SJSA1 (cell line): ENCODE measurements around the gene KEL. TPM values are rescaled to one million over a fixed set of nuclear protein-coding genes. Genes with fewer than 3 reads are reported as not detected.

Experiments used
- DNase-seq, 2 experiments: peaks; one replicate each; pipeline ENCODE4 v3.0.0-alpha.2; 2015 to 2020; ENCODE audit warnings: low spot score in 2 of 2, low read depth in 1 of 2
- H3K27ac ChIP-seq: fragments of 250-450 bp; sonication (Bioruptor Pico); 2 replicates; pipeline ENCODE4 v1.5.1; 2020; ENCODE audit warnings: mild to moderate bottlenecking, moderate library complexity
- H3K27me3 ChIP-seq: fragments of 250-450 bp; sonication (Bioruptor Pico); replicated peaks from 2 replicates; pipeline ENCODE4 v1.5.1; 2020; ENCODE audit warnings: mild to moderate bottlenecking, moderate library complexity
- H3K36me3 ChIP-seq: fragments of 250-450 bp; sonication (Bioruptor Pico); 2 replicates; pipeline ENCODE4 v1.5.1; 2020; ENCODE audit warnings: mild to moderate bottlenecking
- H3K4me1 ChIP-seq: fragments of 250-450 bp; sonication (Bioruptor Pico); replicated peaks from 2 replicates; pipeline ENCODE4 v1.6.1; 2021; ENCODE audit warnings: mild to moderate bottlenecking
- H3K4me3 ChIP-seq: fragments of 250-450 bp; sonication (Bioruptor Pico); 2 replicates; pipeline ENCODE4 v1.5.1; 2020; ENCODE audit warnings: mild to moderate bottlenecking
- H3K9me3 ChIP-seq: fragments of 250-450 bp; sonication (Bioruptor Pico); replicated peaks from 2 replicates; pipeline ENCODE4 v1.5.1; 2020; ENCODE audit warnings: mild to moderate bottlenecking
- total RNA-seq: library from RNA; depleted of rRNA; stranded (reverse); fragments of >200 nt; shearing (Covaris generic); gene quantifications from 2 replicates; pipeline ENCODE4 v1.2.3, GENCODE V29; 2014

Gene KEL
- total RNA-seq, 1 experiment from 2014 or later: 5.1 TPM

- Histone ChIP-seq H3K36me3 (no peaks in the 10 kb centered on the region), H3K27ac (no peak overlapping the region), H3K27me3 (no peaks in the 10 kb centered on the region), H3K4me1 (0 out of 2 replicates have a peak, but pooled peaks cover 3% of the 10 kb centered on the region), H3K9me3 (no peaks in the 10 kb centered on the region), H3K4me3 (no peak overlapping the region)
- DNase-seq: no peak
These were observed 7.4 kb downstream of the KEL start for GRCh38 chr7:142954680-142955268.

- Histone ChIP-seq H3K4me3 (no peak overlapping the region), H3K9me3 (no peaks in the 10 kb centered on the region), H3K27me3 (no peaks in the 10 kb centered on the region), H3K27ac (no peak overlapping the region), H3K4me1 (no peaks in the 10 kb centered on the region), H3K36me3 (no peaks in the 10 kb centered on the region)
- no peak for DNase-seq
These were observed 11.9 kb downstream of the KEL start for GRCh38 chr7:142950235-142950634.

GRCh38 chr7:142948603-142949002 is 13.6 kb downstream of the KEL start:
- Histone ChIP-seq H3K4me1 (no peaks in the 10 kb centered on the region), H3K27ac (no peak overlapping the region), H3K4me3 (no peak overlapping the region), H3K36me3 (no peaks in the 10 kb centered on the region), H3K27me3 (no peaks in the 10 kb centered on the region), H3K9me3 (no peaks in the 10 kb centered on the region)
- DNase-seq: no peak

- H3K27me3 ChIP-seq: no peaks in the 10 kb centered on the region
- no peaks in the 10 kb centered on the region for H3K4me1 ChIP-seq
- no peaks in the 10 kb centered on the region for H3K36me3 ChIP-seq
- no peak overlapping the region for H3K4me3 ChIP-seq
- no peaks in the 10 kb centered on the region for H3K9me3 ChIP-seq
- H3K27ac ChIP-seq: no peak overlapping the region
- DNase-seq: no peak
These were observed 17.2 kb downstream of the KEL start for GRCh38 chr7:142945001-142945400.

GRCh38 chr7:142943706-142944268 is 18.4 kb downstream of the KEL start:
- no peaks in the 10 kb centered on the region for H3K4me1 ChIP-seq
- no peak overlapping the region for H3K27ac ChIP-seq
- no peaks in the 10 kb centered on the region for H3K9me3 ChIP-seq
- no peaks in the 10 kb centered on the region for H3K27me3 ChIP-seq
- no peak overlapping the region for H3K4me3 ChIP-seq
- no peak for DNase-seq
- no peaks in the 10 kb centered on the region for H3K36me3 ChIP-seq

- no peaks in the 10 kb centered on the region for H3K27me3 ChIP-seq
- H3K4me3 ChIP-seq: no peak overlapping the region
- no peaks in the 10 kb centered on the region for H3K4me1 ChIP-seq
- no peaks in the 10 kb centered on the region for H3K36me3 ChIP-seq
- H3K9me3 ChIP-seq: no peaks in the 10 kb centered on the region
- no peak for DNase-seq
- no peak overlapping the region for H3K27ac ChIP-seq
These were observed 19.4 kb downstream of the KEL start for GRCh38 chr7:142942746-142943145.

GRCh38 chr7:142941541-142941940 is 20.6 kb downstream of the KEL start:
- no peak overlapping the region for H3K27ac ChIP-seq
- no peaks in the 10 kb centered on the region for H3K9me3 ChIP-seq
- DNase-seq: no peak
- no peaks in the 10 kb centered on the region for H3K4me1 ChIP-seq
- H3K4me3 ChIP-seq: no peak overlapping the region
- no peaks in the 10 kb centered on the region for H3K27me3 ChIP-seq
- H3K36me3 ChIP-seq: no peaks in the 10 kb centered on the region

- no peak overlapping the region for H3K27ac ChIP-seq
- H3K27me3 ChIP-seq: no peaks in the 10 kb centered on the region
- H3K36me3 ChIP-seq: no peaks in the 10 kb centered on the region
- H3K9me3 ChIP-seq: no peaks in the 10 kb centered on the region
- DNase-seq: no peak
- H3K4me1 ChIP-seq: no peaks in the 10 kb centered on the region
- H3K4me3 ChIP-seq: no peak overlapping the region
These were observed 21.1 kb downstream of the KEL start for GRCh38 chr7:142940966-142941535.

- no peaks in the 10 kb centered on the region for H3K9me3 ChIP-seq
- no peak within 1 kb of the TSS for H3K4me3 ChIP-seq
- H3K4me1 ChIP-seq: no peaks in the 10 kb centered on the region
- no peaks in the 10 kb centered on the region for H3K27me3 ChIP-seq
- no peak for DNase-seq
- H3K27ac ChIP-seq: no peak within 1 kb of the TSS
- no peaks in the 10 kb centered on the region for H3K36me3 ChIP-seq
These were observed 22.8 kb downstream of the KEL start, which contains the start of gene LLCFC1 for GRCh38 chr7:142939226-142939910. Gene LLCFC1 (plus strand): TSS chr7:142939484. CDS start chr7:142939622, 138 bp downstream.

- Histone ChIP-seq H3K4me1 (no peaks in the 10 kb centered on the region), H3K36me3 (no peaks in the 10 kb centered on the region)
These were observed 23.6 kb downstream of the KEL start for GRCh38 chr7:142938611-142939010.

GRCh38 chr7:142935941-142936565 is 26.1 kb downstream of the KEL start:
- no peaks in the 10 kb centered on the region for H3K36me3 ChIP-seq
- no peaks in the 10 kb centered on the region for H3K4me1 ChIP-seq
- H3K4me3 ChIP-seq: no peak overlapping the region
- no peak for DNase-seq
- no peak overlapping the region for H3K27ac ChIP-seq
- H3K27me3 ChIP-seq: no peaks in the 10 kb centered on the region
- H3K9me3 ChIP-seq: no peaks in the 10 kb centered on the region

More at GRCh38 chr7:142938611-142939010, 23.6 kb downstream of the KEL start:
- Histone ChIP-seq H3K27ac (no peak overlapping the region), H3K9me3 (no peaks in the 10 kb centered on the region), H3K4me3 (no peak overlapping the region), H3K27me3 (no peaks in the 10 kb centered on the region)
- DNase-seq: no peak

- no peak for DNase-seq
- no peaks in the 10 kb centered on the region for H3K9me3 ChIP-seq
- H3K27ac ChIP-seq: no peak overlapping the region
These were observed 28.1 kb downstream of the KEL start for GRCh38 chr7:142934056-142934455.

GRCh38 chr7:142933624-142934023 is 28.5 kb downstream of the KEL start, which contains the start of gene TRPV5:
Gene TRPV5 (minus strand): TSS chr7:142933746. CDS start chr7:142933459, 287 bp downstream.
- Histone ChIP-seq H3K4me3 (no peak within 1 kb of the TSS), H3K36me3 (no peaks in the 10 kb centered on the region), H3K27ac (no peak within 1 kb of the TSS), H3K27me3 (no peaks in the 10 kb centered on the region), H3K4me1 (no peaks in the 10 kb centered on the region), H3K9me3 (no peaks in the 10 kb centered on the region)
- DNase-seq: no peak

More at GRCh38 chr7:142934056-142934455, 28.1 kb downstream of the KEL start:
- no peaks in the 10 kb centered on the region for H3K36me3 ChIP-seq
- H3K4me1 ChIP-seq: no peaks in the 10 kb centered on the region
- no peaks in the 10 kb centered on the region for H3K27me3 ChIP-seq
- no peak overlapping the region for H3K4me3 ChIP-seq

- Histone ChIP-seq H3K4me3 (no peak overlapping the region), H3K9me3 (no peaks in the 10 kb centered on the region), H3K36me3 (no peaks in the 10 kb centered on the region), H3K27ac (no peak overlapping the region), H3K4me1 (no peaks in the 10 kb centered on the region), H3K27me3 (no peaks in the 10 kb centered on the region)
- DNase-seq: no peak
These were observed 29.1 kb downstream of the KEL start for GRCh38 chr7:142933092-142933475.
